ENCODE data around the gene CNOT10. TPM values are rescaled to one million over a fixed set of nuclear protein-coding genes. Genes with fewer than 3 reads are reported as not detected.

CNOT10 gene
- total RNA-seq, 1 donor from 2014 or later = 48.7 TPM

DNA sequence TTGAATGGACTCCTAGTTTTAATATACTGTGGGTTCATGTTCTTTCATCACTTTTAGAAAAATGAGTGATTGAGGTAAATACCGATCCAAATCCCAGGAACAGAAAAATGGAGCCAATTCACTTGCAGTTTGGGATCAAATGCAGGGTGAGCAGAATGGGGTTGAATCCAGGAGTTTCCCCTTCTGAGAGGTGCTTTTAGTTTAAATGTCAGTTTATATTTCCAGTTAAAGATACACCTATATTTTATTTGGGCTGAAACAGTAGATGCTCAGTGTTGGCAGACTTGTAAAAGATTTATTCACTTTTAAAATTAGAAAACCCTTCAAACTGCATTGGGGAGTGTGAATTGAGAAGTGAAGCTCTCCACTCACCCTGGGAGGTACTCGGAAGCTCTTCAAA is 135.4 kb downstream of the CNOT10 start:
- Mint-ChIP-seq H3K4me1 (peaks cover 46% of the 10 kb centered on the region), H3K36me3 (no peaks in the 10 kb centered on the region), H3K4me3 (peak overlapping the region; percentile 74), H3K27ac (no peak overlapping the region), H3K9me3 (no peaks in the 10 kb centered on the region), H3K27me3 (ENCODE audit: low read depth) (peaks cover 48% of the 10 kb centered on the region)
- DNase-seq (ENCODE audit: low spot score in 2 of 2, unreplicated experiment in 2 of 2) = no peak
- TF ChIP-seq, protein P1, sequence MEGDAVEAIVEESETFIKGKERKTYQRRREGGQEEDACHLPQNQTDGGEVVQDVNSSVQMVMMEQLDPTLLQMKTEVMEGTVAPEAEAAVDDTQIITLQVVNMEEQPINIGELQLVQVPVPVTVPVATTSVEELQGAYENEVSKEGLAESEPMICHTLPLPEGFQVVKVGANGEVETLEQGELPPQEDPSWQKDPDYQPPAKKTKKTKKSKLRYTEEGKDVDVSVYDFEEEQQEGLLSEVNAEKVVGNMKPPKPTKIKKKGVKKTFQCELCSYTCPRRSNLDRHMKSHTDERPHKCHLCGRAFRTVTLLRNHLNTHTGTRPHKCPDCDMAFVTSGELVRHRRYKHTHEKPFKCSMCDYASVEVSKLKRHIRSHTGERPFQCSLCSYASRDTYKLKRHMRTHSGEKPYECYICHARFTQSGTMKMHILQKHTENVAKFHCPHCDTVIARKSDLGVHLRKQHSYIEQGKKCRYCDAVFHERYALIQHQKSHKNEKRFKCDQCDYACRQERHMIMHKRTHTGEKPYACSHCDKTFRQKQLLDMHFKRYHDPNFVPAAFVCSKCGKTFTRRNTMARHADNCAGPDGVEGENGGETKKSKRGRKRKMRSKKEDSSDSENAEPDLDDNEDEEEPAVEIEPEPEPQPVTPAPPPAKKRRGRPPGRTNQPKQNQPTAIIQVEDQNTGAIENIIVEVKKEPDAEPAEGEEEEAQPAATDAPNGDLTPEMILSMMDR (IDR thresholded peaks at IDR 0.05; ENCODE audit: unreplicated experiment) = no peak

DNA sequence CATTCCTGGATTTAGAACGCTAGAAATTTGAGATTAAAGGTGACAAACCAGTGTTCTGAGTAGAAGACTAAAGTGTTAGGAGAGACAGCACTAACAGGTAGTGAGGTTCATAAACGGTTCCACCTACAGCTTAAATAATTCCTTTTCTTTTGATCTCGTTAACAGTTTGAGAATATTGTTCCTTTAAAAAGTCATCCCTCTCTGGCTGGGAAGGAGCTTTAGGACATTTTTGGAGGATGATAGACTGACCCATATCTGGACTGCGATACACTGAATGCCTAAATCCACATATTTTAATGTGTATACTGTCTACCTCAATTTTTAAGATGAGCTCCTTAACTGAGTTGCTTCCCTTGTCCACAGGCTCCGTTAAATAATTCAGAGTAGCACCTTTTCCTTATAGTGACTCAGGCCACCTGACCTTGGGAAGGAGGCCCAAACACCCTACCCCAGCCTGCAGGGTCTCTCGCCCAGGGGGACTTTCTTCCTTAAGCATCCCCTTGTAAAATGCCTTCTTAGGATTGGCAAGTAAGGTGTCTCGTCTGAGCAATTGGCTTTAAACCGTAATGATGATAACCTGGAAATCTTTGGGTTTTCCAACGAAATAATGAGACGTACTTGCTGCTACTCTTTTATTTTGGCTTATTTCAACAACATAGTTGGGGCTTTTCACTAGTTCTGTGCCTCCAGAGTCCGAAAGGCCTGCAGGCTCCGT is 136.1 kb downstream of the CNOT10 start:
- no peak for DNase-seq (ENCODE audit: low spot score in 2 of 2, unreplicated experiment in 2 of 2)
- Mint-ChIP-seq H3K4me1 (peaks cover 40% of the 10 kb centered on the region), H3K27ac (no peak overlapping the region), H3K27me3 (ENCODE audit: low read depth) (peaks cover 48% of the 10 kb centered on the region), H3K4me3 (peak overlapping the region; percentile 48), H3K36me3 (no peaks in the 10 kb centered on the region), H3K9me3 (no peaks in the 10 kb centered on the region)
- TF ChIP-seq, protein P1 (IDR thresholded peaks at IDR 0.05; ENCODE audit: unreplicated experiment) = no peak

DNA sequence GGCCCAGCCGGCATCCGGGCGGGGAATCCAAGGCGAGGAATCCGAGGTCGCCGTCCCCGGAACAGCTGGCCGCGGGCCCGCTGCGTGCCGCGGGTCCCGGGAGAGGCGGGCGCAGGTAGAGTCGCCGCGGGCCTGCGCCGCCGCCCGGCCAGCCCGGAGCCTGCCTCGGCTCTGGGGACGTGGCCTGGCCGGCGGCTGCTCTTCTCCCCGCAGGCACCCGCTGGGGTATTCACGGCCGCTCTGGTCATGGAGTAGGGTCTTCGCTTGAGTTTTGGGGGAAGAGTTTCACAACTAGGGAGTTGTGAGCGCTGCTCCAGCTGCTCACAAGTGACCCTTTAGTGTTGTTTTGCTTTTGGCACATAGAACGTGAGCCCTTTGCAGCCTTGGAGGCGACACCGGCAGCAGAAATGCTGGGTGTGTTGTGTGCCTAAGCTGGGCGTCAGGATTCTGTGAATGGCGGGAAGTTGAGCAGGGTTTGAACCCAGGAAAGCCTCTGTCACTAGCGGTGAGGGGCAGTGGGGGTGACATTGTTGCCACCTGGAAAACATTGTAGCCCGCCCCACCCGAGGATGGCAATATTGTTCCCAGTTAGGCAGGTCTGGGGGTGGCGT is 136.8 kb downstream of the CNOT10 start:
- H3K27ac Mint-ChIP-seq = no peak overlapping the region
- peak; percentile 25 to 55 for DNase-seq (ENCODE audit: low spot score in 2 of 2, unreplicated experiment in 2 of 2)
- TF ChIP-seq, protein P1 (IDR thresholded peaks at IDR 0.05; ENCODE audit: unreplicated experiment) = no peak
- no peaks in the 10 kb centered on the region for H3K36me3 Mint-ChIP-seq
- no peaks in the 10 kb centered on the region for H3K9me3 Mint-ChIP-seq
- H3K4me1 Mint-ChIP-seq = peaks cover 38% of the 10 kb centered on the region
- H3K4me3 Mint-ChIP-seq = peak overlapping the region; percentile 66
- peaks cover 48% of the 10 kb centered on the region for H3K27me3 Mint-ChIP-seq (ENCODE audit: low read depth)

DNA sequence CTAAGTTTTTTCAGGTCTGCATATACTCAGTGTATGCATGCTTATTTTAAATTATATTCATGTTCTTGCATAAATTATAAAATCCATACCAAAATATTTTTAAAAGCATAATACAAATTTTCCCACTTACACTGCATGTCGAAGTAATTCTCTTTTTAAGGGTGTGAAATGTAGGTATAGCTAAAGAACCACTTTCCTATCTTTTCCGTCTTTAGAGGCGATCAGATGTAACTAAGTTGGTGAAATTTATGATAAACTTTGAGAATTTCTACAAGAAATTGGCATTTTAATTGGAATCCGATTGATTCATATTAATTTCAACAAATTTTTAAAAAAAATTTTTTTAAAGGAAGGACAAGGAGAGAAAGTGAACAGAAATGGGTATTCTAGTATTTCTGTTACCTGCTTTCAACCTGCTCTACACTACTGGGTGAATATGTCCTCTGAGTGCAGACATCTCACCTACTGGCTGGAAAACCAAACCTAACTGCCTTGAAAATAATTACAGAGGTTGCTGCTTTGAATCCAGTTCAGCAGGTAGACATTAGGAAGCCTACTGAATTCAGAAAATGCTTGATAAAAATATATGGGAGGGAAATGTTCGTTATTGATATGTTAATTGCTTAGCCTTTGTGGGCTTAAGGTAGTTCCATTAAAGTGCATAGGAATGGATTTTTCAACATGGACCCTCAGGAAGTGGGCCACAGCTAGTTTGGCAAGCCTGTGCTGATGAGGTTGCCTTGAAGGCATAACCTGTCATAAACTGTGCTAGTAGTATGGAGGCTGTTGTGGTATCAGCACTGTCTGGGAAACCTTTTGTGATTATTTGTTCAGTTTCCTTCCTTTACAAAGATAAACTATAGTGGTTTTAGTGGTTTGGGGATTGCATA is 137.9 kb downstream of the CNOT10 start:
- H3K36me3 Mint-ChIP-seq = no peaks in the 10 kb centered on the region
- peaks cover 33% of the 10 kb centered on the region for H3K4me1 Mint-ChIP-seq
- peaks cover 40% of the 10 kb centered on the region for H3K27me3 Mint-ChIP-seq (ENCODE audit: low read depth)
- DNase-seq (ENCODE audit: low spot score in 2 of 2, unreplicated experiment in 2 of 2) = no peak
- H3K9me3 Mint-ChIP-seq = no peaks in the 10 kb centered on the region
- no peak overlapping the region for H3K4me3 Mint-ChIP-seq
- no peak overlapping the region for H3K27ac Mint-ChIP-seq
- TF ChIP-seq, protein P1 (IDR thresholded peaks at IDR 0.05; ENCODE audit: unreplicated experiment) = no peak

Other genes with a start within 250 kb of the CNOT10 start
- 41.9 to 44.0 TPM (median 42.3 TPM) in 3 replicates for gene CMTM6, start 182.3 kb upstream of the CNOT10 start, total RNA-seq
- gene DYNC1LI1, start 114.3 kb upstream of the CNOT10 start, total RNA-seq = 22.0 to 23.9 TPM (median 22.3 TPM) in 3 replicates
- 2.7 to 3.1 TPM (median 3.0 TPM) in 3 replicates for gene TRIM71, start 132.8 kb downstream of the CNOT10 start, total RNA-seq

All from mesothelial cell of epicardium (in vitro differentiated cells).